GM12801 (cell line): ENCODE results near the gene WDR27.

ENCODE experiments used
- TF ChIP-seq, protein P1 (sequence below): IDR thresholded peaks from one replicate; pipeline ENCODE4 v1.5.1; 2011; ENCODE audit warnings: control low read depth; ENCODE audit not compliant: insufficient read length; ENCODE audit errors: extremely low read depth

The WDR27 gene

GRCh38 chr6:169660751-169661390 lies 41.0 kb downstream of the WDR27 start:
- TF ChIP-seq, protein P1, sequence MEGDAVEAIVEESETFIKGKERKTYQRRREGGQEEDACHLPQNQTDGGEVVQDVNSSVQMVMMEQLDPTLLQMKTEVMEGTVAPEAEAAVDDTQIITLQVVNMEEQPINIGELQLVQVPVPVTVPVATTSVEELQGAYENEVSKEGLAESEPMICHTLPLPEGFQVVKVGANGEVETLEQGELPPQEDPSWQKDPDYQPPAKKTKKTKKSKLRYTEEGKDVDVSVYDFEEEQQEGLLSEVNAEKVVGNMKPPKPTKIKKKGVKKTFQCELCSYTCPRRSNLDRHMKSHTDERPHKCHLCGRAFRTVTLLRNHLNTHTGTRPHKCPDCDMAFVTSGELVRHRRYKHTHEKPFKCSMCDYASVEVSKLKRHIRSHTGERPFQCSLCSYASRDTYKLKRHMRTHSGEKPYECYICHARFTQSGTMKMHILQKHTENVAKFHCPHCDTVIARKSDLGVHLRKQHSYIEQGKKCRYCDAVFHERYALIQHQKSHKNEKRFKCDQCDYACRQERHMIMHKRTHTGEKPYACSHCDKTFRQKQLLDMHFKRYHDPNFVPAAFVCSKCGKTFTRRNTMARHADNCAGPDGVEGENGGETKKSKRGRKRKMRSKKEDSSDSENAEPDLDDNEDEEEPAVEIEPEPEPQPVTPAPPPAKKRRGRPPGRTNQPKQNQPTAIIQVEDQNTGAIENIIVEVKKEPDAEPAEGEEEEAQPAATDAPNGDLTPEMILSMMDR, result no peak

- TF ChIP-seq, protein P1, result no peak
These were observed 41.8 kb downstream of the WDR27 start for GRCh38 chr6:169659820-169660610.

DNA sequence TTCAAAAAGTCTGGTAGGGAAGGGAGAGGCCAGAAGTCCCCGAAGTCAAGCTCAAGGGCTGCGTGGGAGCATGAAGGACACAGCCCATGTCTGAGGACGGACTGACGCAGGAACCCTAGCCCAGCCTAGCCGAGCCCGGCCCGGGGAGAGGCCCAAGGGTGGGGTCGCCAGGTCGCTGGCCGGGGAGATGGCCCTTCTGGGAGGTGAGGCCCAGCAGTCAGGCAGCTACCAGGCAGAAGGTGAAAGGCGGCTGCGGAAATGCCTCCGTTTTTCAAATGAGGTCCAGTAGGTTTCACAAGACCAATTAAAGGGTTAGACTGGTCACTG lies 44.6 kb downstream of the WDR27 start:
- TF ChIP-seq, protein P1, result no peak

DNA sequence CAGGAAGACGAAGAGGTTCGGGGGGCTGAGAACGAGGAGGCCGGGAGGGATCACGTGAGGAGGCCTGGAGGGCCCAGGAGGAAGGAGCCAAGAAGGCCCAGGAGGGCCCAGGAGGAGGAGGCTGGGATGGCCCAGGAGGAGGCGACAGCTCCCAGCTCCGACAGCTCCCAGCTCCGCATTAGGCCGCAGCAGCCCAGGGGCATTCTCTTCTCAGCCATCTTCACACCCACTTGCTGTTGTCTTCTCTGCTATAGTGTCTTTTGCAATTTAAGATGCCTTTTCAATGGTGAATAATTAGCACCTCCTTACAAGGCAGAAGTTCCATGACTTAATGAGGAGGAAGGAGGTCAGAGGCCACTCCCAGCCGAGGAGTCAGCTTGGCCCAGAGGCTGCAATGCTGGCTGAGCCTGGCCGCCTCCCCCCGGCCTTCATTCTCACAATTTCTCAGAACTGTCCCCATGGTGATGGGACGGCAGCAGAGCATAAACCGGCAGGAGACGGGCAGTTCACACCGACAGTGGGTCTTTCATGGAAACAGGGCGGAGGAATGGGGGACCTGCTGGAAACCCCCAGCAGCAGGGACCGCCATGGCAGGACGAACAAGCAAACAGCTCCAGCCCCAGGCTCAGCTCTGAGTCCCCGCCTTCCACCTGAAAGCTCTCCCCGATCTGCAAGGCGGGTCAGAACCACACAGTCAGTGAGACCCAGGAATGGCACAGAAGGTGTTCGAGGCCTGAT lies 45.1 kb downstream of the WDR27 start:
- TF ChIP-seq, protein P1, result no peak

GRCh38 chr6:169654598-169655391 lies 47.0 kb downstream of the WDR27 start:
- TF ChIP-seq, protein P1, result no peak

- TF ChIP-seq, protein P1, result no peak
These were observed 48.1 kb downstream of the WDR27 start for GRCh38 chr6:169653691-169654090.

DNA sequence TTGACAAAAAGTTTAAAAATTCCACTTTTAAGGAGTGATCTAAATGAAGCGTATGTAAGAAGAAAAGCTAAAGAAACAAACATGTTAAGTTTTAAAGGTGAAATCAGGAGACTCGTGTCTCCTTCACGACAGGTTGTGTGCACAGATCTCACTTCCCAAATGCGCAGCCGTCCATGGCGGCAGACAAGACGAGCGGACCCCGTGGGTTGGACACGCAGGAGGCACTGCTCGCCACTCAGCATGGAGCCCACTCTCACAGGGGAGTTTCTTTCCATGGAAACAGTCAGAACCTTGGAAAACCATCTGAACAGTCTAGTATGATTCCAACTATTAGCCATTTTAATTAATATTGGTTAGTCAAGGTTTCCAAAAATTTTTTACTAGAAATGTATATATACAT lies 48.9 kb downstream of the WDR27 start:
- TF ChIP-seq, protein P1, result no peak
